ENCODE data around the gene CCDC9B.

Gene CCDC9B

GRCh38 chr15:40360015-40360414 is 19.3 kb upstream of the CCDC9B start:
- TF ChIP-seq, protein P1, sequence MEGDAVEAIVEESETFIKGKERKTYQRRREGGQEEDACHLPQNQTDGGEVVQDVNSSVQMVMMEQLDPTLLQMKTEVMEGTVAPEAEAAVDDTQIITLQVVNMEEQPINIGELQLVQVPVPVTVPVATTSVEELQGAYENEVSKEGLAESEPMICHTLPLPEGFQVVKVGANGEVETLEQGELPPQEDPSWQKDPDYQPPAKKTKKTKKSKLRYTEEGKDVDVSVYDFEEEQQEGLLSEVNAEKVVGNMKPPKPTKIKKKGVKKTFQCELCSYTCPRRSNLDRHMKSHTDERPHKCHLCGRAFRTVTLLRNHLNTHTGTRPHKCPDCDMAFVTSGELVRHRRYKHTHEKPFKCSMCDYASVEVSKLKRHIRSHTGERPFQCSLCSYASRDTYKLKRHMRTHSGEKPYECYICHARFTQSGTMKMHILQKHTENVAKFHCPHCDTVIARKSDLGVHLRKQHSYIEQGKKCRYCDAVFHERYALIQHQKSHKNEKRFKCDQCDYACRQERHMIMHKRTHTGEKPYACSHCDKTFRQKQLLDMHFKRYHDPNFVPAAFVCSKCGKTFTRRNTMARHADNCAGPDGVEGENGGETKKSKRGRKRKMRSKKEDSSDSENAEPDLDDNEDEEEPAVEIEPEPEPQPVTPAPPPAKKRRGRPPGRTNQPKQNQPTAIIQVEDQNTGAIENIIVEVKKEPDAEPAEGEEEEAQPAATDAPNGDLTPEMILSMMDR (IDR thresholded peaks at IDR 0.05) = no peak
- Histone ChIP-seq H3K4me1 (peaks cover 2% of the 10 kb centered on the region), H3K4me2 (ENCODE audit: low read length) (no peak overlapping the region), H3K9ac (no peak overlapping the region), H3K36me3 (ENCODE audit: control insufficient read depth, insufficient read depth, low read length) (no peaks in the 10 kb centered on the region), H3K27ac (no peak overlapping the region), H3K27me3 (ENCODE audit: control insufficient read depth, insufficient read depth, low read length) (no peaks in the 10 kb centered on the region), H3K4me3 (ENCODE audit: low read depth, low read length) (no peak overlapping the region), H3K9me3 (ENCODE audit: control insufficient read depth, low read length) (no peaks in the 10 kb centered on the region), H2AFZ (no peak overlapping the region), H3K79me2 (no peaks in the 10 kb centered on the region)

GRCh38 chr15:40358471-40359353 is 18.0 kb upstream of the CCDC9B start:
- Histone ChIP-seq H3K9me3 (ENCODE audit: control insufficient read depth, low read length) (no peaks in the 10 kb centered on the region), H3K79me2 (no peaks in the 10 kb centered on the region), H2AFZ (peak overlapping the region; percentile 81), H3K27ac (no peak overlapping the region), H3K4me1 (peaks cover 10% of the 10 kb centered on the region), H3K27me3 (ENCODE audit: control insufficient read depth, insufficient read depth, low read length) (no peaks in the 10 kb centered on the region), H3K4me3 (ENCODE audit: low read depth, low read length) (no peak overlapping the region), H3K36me3 (ENCODE audit: control insufficient read depth, insufficient read depth, low read length) (no peaks in the 10 kb centered on the region), H3K9ac (no peak overlapping the region), H3K4me2 (ENCODE audit: low read length) (peak overlapping the region; percentile 50)
- TF ChIP-seq, protein P1 (IDR thresholded peaks at IDR 0.05) = no peak

DNA sequence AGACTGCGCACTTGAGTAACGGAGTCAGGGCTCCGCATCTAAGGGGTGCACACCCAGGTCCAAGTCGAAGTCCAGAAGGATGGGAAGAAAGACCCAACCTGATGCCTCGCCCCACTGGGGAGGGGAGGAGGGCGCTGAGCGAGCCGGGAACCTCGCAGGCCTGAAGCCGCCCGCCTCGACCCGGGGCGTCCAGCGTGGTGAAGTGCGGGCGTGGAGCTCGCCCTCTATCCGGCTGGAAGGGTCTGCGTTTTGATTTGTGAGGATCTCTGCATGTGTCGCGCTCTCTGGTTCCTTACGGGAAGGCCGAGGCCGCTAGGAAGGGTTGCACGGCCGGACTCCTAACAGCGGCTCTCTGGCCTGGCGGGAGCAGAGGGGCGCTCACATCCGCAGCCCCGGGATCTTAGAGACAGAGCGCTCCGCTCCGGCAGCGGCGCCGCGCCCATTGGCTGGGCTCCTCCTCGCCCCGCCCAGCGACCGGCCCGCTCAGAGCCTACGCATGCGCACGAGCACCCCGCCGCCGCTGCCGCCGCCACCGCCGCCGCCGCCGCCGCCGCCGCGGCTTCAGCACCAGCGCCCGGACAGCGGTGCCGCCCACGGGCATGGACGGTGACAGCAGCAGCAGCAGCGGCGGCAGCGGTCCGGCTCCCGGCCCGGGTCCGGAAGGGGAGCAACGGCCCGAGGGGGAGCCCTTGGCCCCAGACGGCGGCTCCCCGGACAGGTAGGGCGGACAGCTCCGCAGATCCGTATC is 17.2 kb upstream of the CCDC9B start, which contains the start of gene DISP2:
Gene DISP2 (plus strand): TSS at position 497 of the 748 bp plus-strand sequence. CDS start 103 bp downstream, at position 600.
- H3K4me3 ChIP-seq (ENCODE audit: low read depth, low read length) = peak within 1 kb of the TSS; percentile 31
- no peak within 1 kb of the TSS for H3K27ac ChIP-seq

DNA sequence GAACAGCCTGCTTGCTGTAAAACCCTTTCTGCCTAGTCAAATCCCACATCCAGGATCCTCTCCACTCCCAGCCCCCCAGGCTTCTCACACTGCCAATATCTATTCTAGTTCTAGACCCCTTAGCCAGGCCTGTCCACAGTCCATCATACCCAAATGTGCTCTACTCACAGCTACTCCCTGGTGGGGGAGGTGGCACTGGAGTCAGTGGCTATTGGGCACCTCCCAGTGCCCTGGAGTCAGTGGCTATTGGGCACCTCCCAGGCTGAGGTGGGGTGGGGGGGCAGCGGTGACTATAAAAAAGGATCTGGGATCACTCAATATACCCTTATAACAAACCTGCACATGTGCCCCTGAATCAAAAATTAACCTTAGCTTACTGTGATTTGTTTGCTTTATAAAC is 16.5 kb upstream of the CCDC9B start:
- no peaks in the 10 kb centered on the region for H3K27me3 ChIP-seq (ENCODE audit: control insufficient read depth, insufficient read depth, low read length)
- H3K4me1 ChIP-seq = peaks cover 10% of the 10 kb centered on the region
- H3K27ac ChIP-seq = no peak overlapping the region
- no peak overlapping the region for H3K4me3 ChIP-seq (ENCODE audit: low read depth, low read length)
- no peaks in the 10 kb centered on the region for H3K79me2 ChIP-seq
- no peak overlapping the region for H3K9ac ChIP-seq
- H2AFZ ChIP-seq = peak overlapping the region; percentile 65
- H3K36me3 ChIP-seq (ENCODE audit: control insufficient read depth, insufficient read depth, low read length) = no peaks in the 10 kb centered on the region
- H3K4me2 ChIP-seq (ENCODE audit: low read length) = no peak overlapping the region
- TF ChIP-seq, protein P1 (IDR thresholded peaks at IDR 0.05) = no peak
- H3K9me3 ChIP-seq (ENCODE audit: control insufficient read depth, low read length) = no peaks in the 10 kb centered on the region

More for the DNA sequence above, 17.2 kb upstream of the CCDC9B start, which contains the start of gene DISP2:
- H3K4me2 ChIP-seq (ENCODE audit: low read length) = peak within 1 kb of the TSS; percentile 54
- no peaks in the 10 kb centered on the region for H3K79me2 ChIP-seq
- peaks cover 10% of the 10 kb centered on the region for H3K4me1 ChIP-seq
- no peaks in the 10 kb centered on the region for H3K27me3 ChIP-seq (ENCODE audit: control insufficient read depth, insufficient read depth, low read length)
- no peak within 1 kb of the TSS for H3K9ac ChIP-seq
- TF ChIP-seq, protein P1 (IDR thresholded peaks at IDR 0.05) = no peak
- peak within 1 kb of the TSS; percentile 81 for H2AFZ ChIP-seq
- H3K9me3 ChIP-seq (ENCODE audit: control insufficient read depth, low read length) = no peaks in the 10 kb centered on the region
- no peaks in the 10 kb centered on the region for H3K36me3 ChIP-seq (ENCODE audit: control insufficient read depth, insufficient read depth, low read length)

All from parathyroid adenoma (tissue), 2 donors.